HG03575 (cell line): ENCODE results near the gene NOC2L.

Experiments
- ATAC-seq: cut with Tn5 transposase; IDR thresholded peaks from one replicate; pipeline ENCODE4 v1.9.1; 2021; ENCODE audit not compliant: unreplicated experiment, insufficient number of reproducible peaks, low FRiP score; ENCODE audit errors: extremely low read depth

NOC2L gene

GRCh38 chr1:958823-959730, at the start of gene NOC2L:
Gene NOC2L (minus strand): TSS chr1:959256. CDS start chr1:959240, 16 bp downstream.
- ATAC-seq = no peak

GRCh38 chr1:1006305-1007159, 47.5 kb upstream of the NOC2L start:
- no peak for ATAC-seq

DNA sequence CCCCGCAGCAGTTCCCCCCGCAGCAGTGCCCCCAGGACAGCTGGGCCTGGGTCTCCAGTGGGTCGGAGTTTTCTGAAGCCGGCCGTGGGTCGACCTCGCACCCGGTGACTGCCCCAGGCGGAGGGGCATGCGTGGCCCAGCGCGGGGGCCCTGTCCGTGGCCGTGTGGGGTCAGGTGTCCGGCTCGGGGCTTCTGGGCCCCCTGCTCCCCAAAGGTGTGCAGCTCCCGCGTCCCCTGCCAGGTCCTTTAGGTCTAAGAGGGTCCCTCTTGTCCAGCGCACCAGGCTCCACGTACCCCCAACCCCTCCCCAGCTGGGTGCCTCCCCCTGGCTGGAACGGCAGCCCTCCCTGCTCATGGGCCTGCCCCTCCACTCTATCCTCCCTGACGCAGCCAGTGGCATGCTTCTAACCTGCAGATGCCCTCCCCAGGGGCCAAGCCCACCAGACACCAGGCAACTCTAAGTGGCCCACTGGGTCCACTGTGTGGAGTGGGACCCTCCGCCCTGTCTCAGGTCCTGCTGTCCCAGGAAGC, 46.8 kb upstream of the NOC2L start:
- ATAC-seq = no peak

GRCh38 chr1:1004780-1005697, 46.0 kb upstream of the NOC2L start:
- ATAC-seq = no peak

DNA sequence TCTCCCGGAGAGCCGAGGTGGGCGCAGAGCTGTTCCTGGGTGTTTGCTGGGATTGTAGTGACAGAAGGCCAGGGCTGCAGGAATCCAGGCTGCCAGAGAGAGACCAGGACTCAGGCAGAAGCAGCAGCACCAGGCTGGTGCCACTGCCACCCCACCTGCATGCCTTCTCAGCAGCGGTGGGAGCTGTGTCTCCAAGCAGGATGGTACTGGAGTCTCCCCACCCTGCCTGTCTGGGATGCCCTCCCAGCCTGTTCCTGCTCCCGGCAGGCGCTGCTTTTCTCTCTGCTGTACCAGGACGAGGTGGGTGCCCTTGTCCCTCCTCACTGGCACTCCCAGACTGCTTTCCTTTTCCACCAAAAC, 45.3 kb upstream of the NOC2L start:
- ATAC-seq = no peak

GRCh38 chr1:1003618-1004419, 44.8 kb upstream of the NOC2L start:
- ATAC-seq = no peak

DNA sequence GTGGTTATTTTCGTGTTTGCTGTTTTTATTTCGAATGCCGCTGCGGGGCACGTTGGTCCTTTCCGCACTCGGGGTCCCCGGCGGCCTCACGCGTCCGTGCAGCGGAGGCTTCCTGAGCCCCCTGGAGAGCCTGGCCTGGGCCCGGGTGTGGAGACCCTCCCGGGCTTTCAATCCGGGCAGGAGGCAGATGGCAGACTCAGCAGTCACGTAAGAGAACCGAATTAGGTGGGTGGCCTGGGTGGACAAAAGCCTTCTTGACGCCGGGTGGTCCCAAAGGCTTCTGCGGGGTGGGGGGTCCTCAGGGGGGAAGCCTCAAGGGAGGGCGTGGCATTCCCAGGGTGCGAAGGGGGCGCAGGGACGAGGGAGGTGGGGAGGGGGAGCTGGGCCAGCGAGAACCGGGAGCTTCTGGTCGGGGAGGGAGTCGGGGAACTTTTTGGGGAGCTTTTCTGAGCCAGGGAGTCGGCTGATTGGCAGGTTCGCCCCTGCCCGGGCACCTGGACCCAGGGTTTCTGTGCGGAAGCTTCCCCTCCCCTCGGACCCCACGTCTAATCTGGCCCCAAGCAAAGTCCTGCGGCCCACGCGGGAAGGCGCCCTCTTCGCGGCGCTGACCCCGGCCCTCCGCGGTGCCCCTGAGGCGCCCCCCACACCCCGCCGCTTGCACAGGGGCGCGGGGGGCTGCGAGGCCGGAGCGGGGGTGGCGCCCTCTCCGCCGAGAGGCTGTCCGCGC, 42.2 kb upstream of the NOC2L start:
- ATAC-seq = no peak

DNA sequence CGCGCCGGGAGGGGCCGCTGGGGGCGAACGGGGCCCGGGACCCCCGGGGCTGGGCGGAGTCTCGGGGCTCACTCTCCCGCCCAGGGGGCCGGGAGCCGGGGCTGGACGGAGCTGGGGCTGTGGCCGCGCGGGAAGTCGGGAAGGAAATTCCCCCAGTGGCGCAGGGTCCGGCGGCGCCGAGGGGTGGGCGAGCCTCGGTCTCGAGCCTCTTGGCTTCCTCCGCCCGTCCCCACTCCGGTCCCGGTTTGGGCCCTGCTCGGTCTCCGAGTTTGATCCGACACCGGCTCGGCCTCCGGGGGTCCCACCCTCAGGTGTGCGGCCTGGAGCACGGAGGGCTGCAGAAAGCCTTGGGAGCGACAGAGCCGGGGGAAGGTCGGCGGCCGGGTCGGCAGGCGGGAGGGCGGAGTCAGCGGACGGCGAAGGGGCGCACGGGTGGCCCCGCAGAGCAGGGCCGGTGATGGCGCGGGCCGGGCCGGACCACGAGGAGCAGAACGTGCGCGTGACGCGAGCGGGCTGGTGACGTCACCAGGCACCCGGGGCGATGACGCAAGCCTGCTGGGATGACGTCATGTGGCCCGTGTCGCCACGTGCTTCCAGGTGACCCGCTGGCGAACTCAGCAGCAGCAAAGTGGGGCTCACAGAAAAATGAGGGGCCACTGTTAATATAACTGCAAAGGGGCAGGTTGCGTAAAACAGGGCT, 41.5 kb upstream of the NOC2L start:
- no peak for ATAC-seq

DNA sequence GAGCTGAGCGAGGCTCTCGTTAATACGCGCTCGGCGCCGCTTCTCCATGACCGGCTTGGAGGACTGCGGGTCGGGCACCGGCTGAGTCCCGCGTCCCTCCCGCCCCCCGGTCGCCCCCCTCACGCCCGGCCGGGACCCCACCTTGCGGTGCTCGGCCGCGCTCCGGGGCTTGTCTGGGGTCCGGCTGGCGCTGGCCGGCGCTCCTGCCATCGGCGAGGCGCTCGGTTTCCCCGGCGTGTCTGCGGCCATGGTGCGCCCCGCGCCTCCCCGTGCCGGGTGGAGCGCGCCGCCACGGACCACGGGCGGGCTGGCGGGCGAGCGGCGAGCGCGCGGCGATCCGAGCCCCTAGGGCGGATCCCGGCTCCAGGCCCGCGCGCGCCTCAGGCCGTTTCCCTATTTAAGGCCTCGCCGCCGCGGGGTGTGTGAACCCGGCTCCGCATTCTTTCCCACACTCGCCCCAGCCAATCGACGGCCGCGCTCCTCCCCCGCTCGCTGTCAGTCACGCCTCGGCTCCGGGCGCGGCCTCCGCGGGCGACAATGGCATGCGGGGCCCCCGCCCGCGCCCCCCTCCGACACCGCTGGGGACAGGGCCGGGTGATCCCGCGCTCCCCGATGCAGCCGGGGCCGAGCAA, 40.8 kb upstream of the NOC2L start, which contains the start of gene HES4:
HES4 (minus strand) TSS at position 373 of the 632 bp plus-strand sequence; CDS start at position 249, 124 bp downstream.
- ATAC-seq = no peak

DNA sequence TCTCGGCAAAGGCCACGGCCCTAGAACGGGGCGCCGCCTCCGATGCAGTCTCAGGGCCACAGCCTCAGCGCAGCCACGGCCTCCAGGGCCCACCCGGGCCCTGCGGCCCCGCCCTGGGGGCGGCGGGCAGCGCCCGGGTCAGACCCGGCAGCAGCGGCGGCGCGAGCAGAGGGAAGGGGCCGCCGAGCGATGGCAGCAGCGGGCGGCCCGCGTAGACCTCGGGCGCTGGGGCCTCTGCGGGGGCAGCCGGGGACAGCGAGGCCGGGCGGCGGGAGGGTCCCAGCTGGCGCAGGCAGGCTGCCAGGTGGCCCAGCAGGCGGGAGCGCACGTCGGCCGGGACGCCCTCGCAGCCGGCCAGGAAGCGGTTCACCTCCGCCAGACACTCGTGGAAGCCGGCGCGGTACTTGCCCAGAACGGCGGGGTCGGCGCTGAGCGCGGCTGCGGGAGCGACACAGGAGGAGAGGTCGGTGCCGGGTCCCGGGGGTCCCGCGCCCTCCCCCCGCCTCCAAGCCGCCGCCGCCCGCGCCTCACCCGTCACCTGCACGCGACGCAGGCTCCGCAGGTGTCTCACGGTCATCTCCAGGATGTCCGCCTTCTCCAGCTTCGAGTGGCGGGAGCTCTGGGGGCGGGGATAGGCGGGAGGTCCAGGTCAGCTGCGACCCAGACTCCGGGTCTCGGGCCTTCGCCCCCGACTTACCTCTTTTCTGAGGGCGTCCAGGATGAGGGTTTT, 40.1 kb upstream of the NOC2L start:
- no peak for ATAC-seq

DNA sequence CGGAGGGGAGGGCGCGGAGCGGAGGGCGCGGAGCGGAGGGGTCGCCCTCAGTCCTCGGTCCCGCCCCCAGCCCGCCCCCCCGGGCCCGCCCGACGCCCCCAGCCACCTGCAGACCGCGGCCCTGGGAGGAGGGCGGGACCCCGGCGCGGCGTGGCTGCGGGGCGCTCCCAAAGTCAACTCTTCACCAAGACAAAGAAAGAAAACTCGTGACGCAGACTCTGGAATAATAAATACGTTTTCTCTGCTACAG, 39.6 kb upstream of the NOC2L start:
- no peak for ATAC-seq

GRCh38 chr1:997993-998744, 39.1 kb upstream of the NOC2L start:
- no peak for ATAC-seq

DNA sequence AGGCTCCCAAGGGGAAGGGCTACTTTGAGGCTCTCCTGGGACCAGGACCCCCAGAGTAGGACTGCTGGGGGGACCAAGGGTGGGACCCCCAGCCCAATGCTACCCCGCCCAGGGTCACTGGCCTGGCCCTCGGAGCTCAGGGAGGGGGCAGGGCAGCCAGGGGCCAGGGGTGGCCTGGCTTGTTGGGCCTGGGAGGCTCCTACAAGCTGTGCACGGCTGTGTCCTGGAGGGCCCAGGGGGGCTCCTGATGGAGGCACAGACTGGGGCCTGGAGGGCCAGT, 38.6 kb upstream of the NOC2L start:
- no peak for ATAC-seq

DNA sequence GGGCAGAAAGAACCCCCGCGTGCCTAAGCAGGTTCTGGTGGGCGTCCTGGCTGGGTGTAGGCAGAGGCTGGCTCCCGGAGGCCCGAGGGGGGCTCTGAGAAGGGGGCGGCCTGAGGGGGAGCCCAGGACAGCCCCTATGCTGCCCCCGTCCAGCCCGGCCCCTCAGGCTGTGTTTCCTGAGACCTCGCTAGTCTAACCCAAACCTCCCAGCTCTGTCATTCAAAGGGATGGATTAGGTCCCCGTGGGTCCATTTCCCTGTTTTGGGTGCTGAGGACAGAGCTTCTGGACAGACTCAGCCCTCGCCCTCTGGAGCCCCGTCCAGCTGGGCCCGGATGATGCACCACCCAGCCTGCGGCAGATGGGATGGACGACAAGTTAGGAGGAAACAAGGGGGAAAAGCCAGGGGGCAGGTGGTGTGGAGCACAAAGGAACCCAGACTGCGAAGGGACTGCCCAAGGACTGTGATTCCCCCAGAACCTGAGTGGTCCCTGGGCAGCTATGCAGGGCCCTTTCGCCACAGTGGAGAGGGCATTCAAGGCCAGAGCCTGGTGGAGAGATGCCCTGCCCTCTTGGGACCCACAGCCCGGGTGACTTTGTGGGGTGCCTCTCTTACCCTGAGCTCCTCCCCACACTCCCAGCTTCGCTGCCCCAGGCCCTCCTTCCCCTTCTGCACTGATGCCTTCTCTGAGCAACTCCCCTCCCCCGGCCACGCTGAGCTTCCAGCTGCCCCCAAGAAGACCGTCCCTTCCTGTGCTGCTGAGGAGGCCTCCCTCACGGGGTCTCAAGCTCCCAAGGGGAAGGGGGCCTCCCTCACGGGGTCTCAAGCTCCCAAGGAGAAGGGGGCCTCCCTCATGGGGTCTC, 38.0 kb upstream of the NOC2L start:
- no peak for ATAC-seq
